ENCODE data around the gene SRPX2.

GRCh38 chrX:100625985-100626491 is 18.0 kb upstream of the SRPX2 start:
- TF ChIP-seq CTCF (IDR thresholded peaks at IDR 0.05 in 8 of 11, conservative IDR thresholded peaks at IDR 0.05 in 3 of 11): no peak
- TF ChIP-seq POLR2A (IDR thresholded peaks at IDR 0.05): no peak
- TF ChIP-seq POLR2AphosphoS5 (IDR thresholded peaks at IDR 0.05): no peak
